WTC11 (cell line): Measurements from ENCODE around the gene RNASEL.

ENCODE experiments used
- CTCF ChIP-seq: fragments of 200-600 bp; IDR thresholded peaks from 2 replicates; pipeline ENCODE4 v1.8.0; 2022; ENCODE audit warnings: antibody characterized with exemption
- IRF2 ChIP-seq: sonication (generic); formaldehyde crosslinking; IDR thresholded peaks from 2 replicates; pipeline ENCODE4 v1.8.0; 2022; ENCODE audit warnings: low read depth, missing genetic modification reagents, borderline replicate concordance
- JUN ChIP-seq: sonication (generic); formaldehyde crosslinking; IDR thresholded peaks from 2 replicates; pipeline ENCODE4 v1.8.0; 2023; ENCODE audit warnings: mild to moderate bottlenecking, missing genetic modification reagents
- SOX15 ChIP-seq: fragments of 250-450 bp; sonication (Bioruptor Pico); IDR thresholded peaks from 2 replicates; pipeline ENCODE4 v1.9.0; 2021; ENCODE audit warnings: mild to moderate bottlenecking
- TF ChIP-seq, protein P1 (sequence below): sonication (generic); formaldehyde crosslinking; IDR thresholded peaks from 2 replicates; pipeline ENCODE4 v1.8.1; 2023; ENCODE audit warnings: mild to moderate bottlenecking, missing genetic modification reagents, moderate library complexity

GRCh38 chr1:182622901-182623528 is 34.0 kb upstream of the RNASEL start:
- TF ChIP-seq CTCF (no peak), SOX15 (CRISPR knock-in tag) (no peak), JUN (no peak), IRF2 (CRISPR knock-in tag) (no peak)
- TF ChIP-seq, protein P1, sequence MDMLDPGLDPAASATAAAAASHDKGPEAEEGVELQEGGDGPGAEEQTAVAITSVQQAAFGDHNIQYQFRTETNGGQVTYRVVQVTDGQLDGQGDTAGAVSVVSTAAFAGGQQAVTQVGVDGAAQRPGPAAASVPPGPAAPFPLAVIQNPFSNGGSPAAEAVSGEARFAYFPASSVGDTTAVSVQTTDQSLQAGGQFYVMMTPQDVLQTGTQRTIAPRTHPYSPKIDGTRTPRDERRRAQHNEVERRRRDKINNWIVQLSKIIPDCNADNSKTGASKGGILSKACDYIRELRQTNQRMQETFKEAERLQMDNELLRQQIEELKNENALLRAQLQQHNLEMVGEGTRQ (CRISPR knock-in tag), result no peak
